IMR-90 (cell line): ENCODE results near the gene ARTN. TPM values are rescaled to one million over a fixed set of nuclear protein-coding genes. Genes with fewer than 3 reads are reported as not detected.

Source experiments
- ATAC-seq: fragments of 200-7000 bp; cut with Tn5 transposase; 2 replicates; pipeline ENCODE4 v1.9.1; 2020; ENCODE audit warnings: low read depth, mild to moderate bottlenecking, moderate library complexity
- BruUV-seq: library from RNA; stranded (reverse); fragments of 400-500 nt; replicated peaks from 2 replicates; lab custom pipeline; 2021; lab: Mats Ljungman, UMichigan
- CTCF ChIA-PET: fragments of 300-600 bp; formaldehyde crosslinking; extraction: SDS; loops from one replicate; lab custom pipeline; 2021; ENCODE audit warnings: antibody characterized with exemption; lab: Yijun Ruan, JAX
- POLR2A ChIA-PET: fragments of 300-600 bp; sonication (Branson Sonifier 250); formaldehyde crosslinking; loops from one replicate; lab custom pipeline; 2022; ENCODE audit warnings: antibody characterized with exemption; ENCODE audit not compliant: unreplicated experiment; lab: Charles Lee
- DNase-seq: peaks from one replicate; pipeline ENCODE4 v3.0.0; 2013
- H2AFZ ChIP-seq: replicated peaks from 2 replicates; pipeline ENCODE3; 2013; ENCODE audit warnings: low read length, mild to moderate bottlenecking; ENCODE audit not compliant: poor library complexity
- H2AK5ac ChIP-seq: 2 replicates; pipeline ENCODE4 v1.6.1; 2013; ENCODE audit warnings: low read depth, low read length, inconsistent platforms
- H2AK9ac ChIP-seq: replicated peaks from 2 replicates; pipeline ENCODE3; 2013; ENCODE audit warnings: mild to moderate bottlenecking, low read depth, low read length, moderate library complexity; ENCODE audit not compliant: poor library complexity
- H2BK120ac ChIP-seq: 2 replicates; pipeline ENCODE4 v1.6.1; 2013; ENCODE audit warnings: low read depth, low read length, inconsistent platforms
- H2BK15ac ChIP-seq: 3 replicates; pipeline ENCODE4 v1.6.1; 2013; ENCODE audit warnings: low read depth, low read length, inconsistent platforms
- H2BK20ac ChIP-seq: 2 replicates; pipeline ENCODE4 v1.6.1; 2013; ENCODE audit warnings: low read depth, mild to moderate bottlenecking, inconsistent platforms, low read length, moderate library complexity
- H2BK5ac ChIP-seq: 2 replicates; pipeline ENCODE4 v1.6.1; 2013; ENCODE audit warnings: mild to moderate bottlenecking, low read depth, low read length, inconsistent platforms; ENCODE audit not compliant: poor library complexity, severe bottlenecking
- H3K14ac ChIP-seq: replicated peaks from 2 replicates; pipeline ENCODE4 v1.6.1; 2013; ENCODE audit warnings: low read depth, low read length, inconsistent platforms
- H3K18ac ChIP-seq: 2 replicates; pipeline ENCODE4 v1.6.1; 2013; ENCODE audit warnings: low read depth, low read length, control low read depth
- H3K23ac ChIP-seq: 2 replicates; pipeline ENCODE4 v1.6.1; 2013; ENCODE audit warnings: low read depth, low read length, inconsistent platforms
- H3K27ac ChIP-seq: 2 replicates; pipeline ENCODE4 v1.5.1; 2013; ENCODE audit warnings: mild to moderate bottlenecking, control low read depth, low read length; ENCODE audit not compliant: insufficient read depth
- H3K27me3 ChIP-seq: 2 replicates; pipeline ENCODE4 v1.6.1; 2013; ENCODE audit warnings: low read length; ENCODE audit not compliant: control insufficient read depth, insufficient read depth
- H3K36me3 ChIP-seq: 2 replicates; pipeline ENCODE4 v1.6.1; 2013; ENCODE audit warnings: low read length, mixed read lengths; ENCODE audit not compliant: control insufficient read depth, insufficient read depth
- H3K4ac ChIP-seq: 2 replicates; pipeline ENCODE4 v1.6.1; 2013; ENCODE audit warnings: low read depth, low read length, inconsistent platforms
- H3K4me1 ChIP-seq: 2 replicates; pipeline ENCODE4 v1.6.1; 2013; ENCODE audit warnings: low read length, mixed read lengths; ENCODE audit not compliant: control insufficient read depth, insufficient read depth
- H3K4me2 ChIP-seq: 2 replicates; pipeline ENCODE4 v1.6.1; 2013; ENCODE audit warnings: low read depth, mild to moderate bottlenecking, control low read depth, low read length, moderate library complexity
- H3K4me3 ChIP-seq: 2 replicates; pipeline ENCODE4 v1.5.1; 2013; ENCODE audit warnings: low read depth, mild to moderate bottlenecking, control low read depth, low read length, moderate library complexity; ENCODE audit not compliant: insufficient read depth
- H3K56ac ChIP-seq: 2 replicates; pipeline ENCODE4 v1.6.1; 2013; ENCODE audit warnings: low read length, inconsistent platforms; ENCODE audit not compliant: insufficient read depth; ENCODE audit errors: extremely low read depth
- H3K79me1 ChIP-seq, 2 experiments: 2 replicates each; pipeline ENCODE4 v1.6.1; 2013; ENCODE audit warnings: low read length in 2 of 2, inconsistent platforms in 1 of 2, low read depth in 1 of 2
- H3K9ac ChIP-seq: 2 replicates; pipeline ENCODE4 v1.6.1; 2013; ENCODE audit warnings: low read depth, low read length, control low read depth
- H3K9me1 ChIP-seq: 2 replicates; pipeline ENCODE4 v1.6.1; 2013; ENCODE audit warnings: low read length, inconsistent platforms; ENCODE audit not compliant: insufficient read depth
- H3K9me3 ChIP-seq: 2 replicates; pipeline ENCODE4 v1.6.1; 2013; ENCODE audit warnings: low read length; ENCODE audit not compliant: control insufficient read depth, insufficient read depth
- H4K20me1 ChIP-seq: 2 replicates; pipeline ENCODE4 v1.6.1; 2013; ENCODE audit warnings: low read length, inconsistent platforms; ENCODE audit not compliant: insufficient read depth
- H4K5ac ChIP-seq: 2 replicates; pipeline ENCODE4 v1.6.1; 2013; ENCODE audit warnings: mild to moderate bottlenecking, low read depth, low read length, control low read depth
- H4K8ac ChIP-seq, 2 experiments: 2 replicates each; pipeline ENCODE4 v1.6.1; 2013; ENCODE audit warnings: low read depth in 2 of 2, low read length in 2 of 2, control low read depth in 1 of 2, inconsistent platforms in 1 of 2
- H4K91ac ChIP-seq: 2 replicates; pipeline ENCODE4 v1.6.1; 2013; ENCODE audit warnings: low read depth, low read length, inconsistent platforms; ENCODE audit not compliant: insufficient read depth
- CTCF ChIP-seq: conservative IDR thresholded peaks from 2 replicates; pipeline ENCODE4 v1.5.1; 2012; ENCODE audit warnings: mild to moderate bottlenecking, low read depth, low read length, improper control_type of control experiment
- MAFK ChIP-seq: IDR thresholded peaks from 2 replicates; pipeline ENCODE4 v1.6.1; 2012; ENCODE audit warnings: low read depth, low read length, improper control_type of control experiment
- POLR2A ChIP-seq: IDR thresholded peaks from 2 replicates; pipeline ENCODE4 v1.6.1; 2012; ENCODE audit warnings: mild to moderate bottlenecking, low read depth, low read length
- RAD21 ChIP-seq: IDR thresholded peaks from 2 replicates; pipeline ENCODE4 v1.6.1; 2012; ENCODE audit warnings: low read length, improper control_type of control experiment
- USF2 ChIP-seq: fragments of 150-350 bp; IDR thresholded peaks from 2 replicates; pipeline ENCODE4 v1.6.1; 2017; ENCODE audit warnings: mild to moderate bottlenecking, antibody characterized with exemption, low read length, low read depth
- WGBS, 2 experiments: methylation state at CpG; one replicate each; pipeline versions ENCODE4 v1.1.5 to v1.1.7; 2013; ENCODE audit warnings: missing lambda C conversion rate in 2 of 2; ENCODE audit not compliant: insufficient read length in 1 of 2; ENCODE audit errors: extremely low coverage in 2 of 2; 5-methylcytosine and 5-hydroxymethylcytosine counted together
- dilution Hi-C: fragments of 300-500 bp; cut with HindIII; formaldehyde crosslinking; loops from one replicate; pipeline ENCODE4 v1.14.3; 2018; ENCODE audit warnings: low sequenced_read_pairs; ENCODE audit not compliant: unreplicated experiment
- in situ Hi-C: fragments of 300-500 bp; cut with MboI; formaldehyde crosslinking; loops from 3 replicates; pipeline ENCODE4 v1.14.3; 2019; ENCODE audit warnings: low sequenced_read_pairs, inconsistent platforms, mixed read lengths
- intact Hi-C: fragments of 100-400 bp; cut with micrococcal nuclease; formaldehyde crosslinking; loops from 2 replicates; pipeline ENCODE4 v1.10.0; 2022
- polyA plus RNA-seq, 3 experiments: library from polyadenylated mRNA; depleted of rRNA; stranded (reverse); fragments of >200 nt; gene quantifications; 2 replicates each; pipeline ENCODE4 v1.2.3, GENCODE V29; 2012; ENCODE audit warnings: low replicate concordance in 1 of 3
- total RNA-seq: library from RNA; depleted of rRNA; stranded (reverse); fragments of >200 nt; gene quantifications from 2 replicates; pipeline ENCODE4 v1.2.3, GENCODE V29; 2012

The ARTN gene
- total and polyA plus RNA-seq, 2 of the 4 experiments (the other 2 are of a cell fraction) = 0.29 TPM; not detected in 1

- TF ChIP-seq POLR2A (no peak), RAD21 (no peak), CTCF (no peak)
Measured at GRCh38 chr1:43933386-43934100, at the start of gene ARTN (continued).

- Histone ChIP-seq H4K20me1 (0 out of 2 replicates have a peak, but pooled peaks cover 4% of the 10 kb centered on the region), H3K79me1 (peaks cover 0 to 6% of the 10 kb centered on the region in 2 experiments; a peak in 1 of 4 replicates), H3K4me1 (no peaks in the 10 kb centered on the region), H2BK20ac (no peak overlapping the region), H3K4me2 (no peak overlapping the region), H2BK5ac (no peak overlapping the region), H4K91ac (no peak overlapping the region), H3K4me3 (no peak overlapping the region), H2BK15ac (no peak overlapping the region), H4K8ac (no peak overlapping the region), H2BK120ac (no peak overlapping the region), H3K18ac (no peak overlapping the region), H3K9ac (no peak overlapping the region), H3K27me3 (no peaks in the 10 kb centered on the region), H3K23ac (no peak overlapping the region), H3K27ac (no peak overlapping the region), H3K14ac (no peak overlapping the region), H3K36me3 (no peaks in the 10 kb centered on the region), H2AFZ (no peak overlapping the region), H4K5ac (no peak overlapping the region), H2AK9ac (no peak overlapping the region), H3K56ac (no peak overlapping the region), H3K9me1 (peaks cover 4% of the 10 kb centered on the region; the same call in 1 of the 2 replicates), H3K4ac (no peak overlapping the region), H2AK5ac (no peak overlapping the region), H3K9me3 (no peaks in the 10 kb centered on the region)
- CTCF ChIA-PET = no interaction called here
- in situ Hi-C loops (no loop called here), intact Hi-C loops (no loop called here), dilution Hi-C loops (no loop called here)
- POLR2A ChIA-PET = no interaction called here
- no TSS peak for BruUV-seq
- DNase-seq (no peak), ATAC-seq (no peak)
- WGBS, 2 experiments = 67% methylated on average over 8 of the region's 12 CpGs; no CpG with 5 or more reads in 1 of the 2 experiments
- TF ChIP-seq USF2 (no peak), MAFK (no peak)
Measured at GRCh38 chr1:43885279-43885801, 48.3 kb upstream of the ARTN start.
